GM23338 (cell line): ENCODE results near the gene DAB1. TPM values are rescaled to one million over a fixed set of nuclear protein-coding genes. Genes with fewer than 3 reads are reported as not detected.

Experiments
- ATAC-seq: fragments of 200-7000 bp; cut with Tn5 transposase; 3 replicates; pipeline ENCODE4 v1.9.1; 2020
- DNase-seq: peaks from one replicate; pipeline ENCODE4 v3.0.0-alpha.2; 2015; ENCODE audit warnings: low spot score
- H2AFZ ChIP-seq: fragments of 200-600 bp; sonication (generic); 2 replicates; pipeline ENCODE4 v1.8.0; 2016; ENCODE audit warnings: antibody characterized with exemption, mild to moderate bottlenecking, moderate library complexity
- H3F3A ChIP-seq: fragments of 200-600 bp; sonication (generic); replicated peaks from 2 replicates; pipeline ENCODE4 v1.8.0; 2017; ENCODE audit warnings: antibody characterized with exemption, mixed run types, low read depth
- H3K27ac ChIP-seq: fragments of 200-600 bp; sonication (generic); 2 replicates; pipeline ENCODE4 v1.6.1; 2016; ENCODE audit warnings: low read depth
- H3K27me3 ChIP-seq: fragments of 200-600 bp; sonication (generic); 2 replicates; pipeline ENCODE4 v1.8.0; 2016; ENCODE audit warnings: mild to moderate bottlenecking, mixed run types, moderate library complexity; ENCODE audit not compliant: insufficient read depth
- H3K36me3 ChIP-seq: fragments of 200-600 bp; sonication (generic); 2 replicates; pipeline ENCODE4 v1.8.0; 2016; ENCODE audit warnings: mild to moderate bottlenecking; ENCODE audit not compliant: insufficient read depth
- H3K4me1 ChIP-seq: fragments of 200-600 bp; sonication (generic); 2 replicates; pipeline ENCODE4 v1.8.0; 2016; ENCODE audit warnings: mild to moderate bottlenecking, moderate library complexity; ENCODE audit not compliant: insufficient read depth
- H3K4me2 ChIP-seq: fragments of 200-600 bp; sonication (generic); 2 replicates; pipeline ENCODE4 v1.7.1; 2017; ENCODE audit warnings: mixed run types
- H3K4me3 ChIP-seq: fragments of 200-600 bp; sonication (generic); 2 replicates; pipeline ENCODE4 v1.6.1; 2016; ENCODE audit warnings: mixed run types
- H3K79me2 ChIP-seq: fragments of 200-600 bp; sonication (generic); replicated peaks from 2 replicates; pipeline ENCODE4 v1.8.0; 2017; ENCODE audit warnings: mild to moderate bottlenecking; ENCODE audit not compliant: insufficient read depth
- H3K9me2 ChIP-seq: fragments of 200-600 bp; sonication (generic); 2 replicates; pipeline ENCODE4 v1.8.0; 2017; ENCODE audit not compliant: insufficient read depth
- H4K20me1 ChIP-seq: fragments of 200-600 bp; sonication (generic); replicated peaks from 2 replicates; pipeline ENCODE4 v1.8.0; 2017; ENCODE audit warnings: mild to moderate bottlenecking; ENCODE audit not compliant: insufficient read depth
- H3K27ac Mint-ChIP-seq: 2 replicates; pipeline ENCODE4 v1.8.0; 2020; ENCODE audit warnings: inconsistent platforms, mild to moderate bottlenecking, moderate library complexity, mixed read lengths
- H3K27me3 Mint-ChIP-seq: 3 replicates; pipeline ENCODE4 v1.8.0; 2022; ENCODE audit warnings: low read depth, mild to moderate bottlenecking, moderate library complexity, mixed read lengths, inconsistent platforms; ENCODE audit not compliant: insufficient read depth, poor library complexity
- H3K36me3 Mint-ChIP-seq: 3 replicates; pipeline ENCODE4 v1.8.0; 2021; ENCODE audit warnings: low read depth, mild to moderate bottlenecking, inconsistent platforms, moderate library complexity, mixed read lengths
- H3K4me1 Mint-ChIP-seq: 3 replicates; pipeline ENCODE4 v1.8.0; 2020; ENCODE audit warnings: mild to moderate bottlenecking, inconsistent platforms, mixed read lengths
- H3K4me3 Mint-ChIP-seq: 3 replicates; pipeline ENCODE4 v1.8.0; 2021; ENCODE audit warnings: moderate library complexity, mild to moderate bottlenecking, inconsistent platforms, mixed read lengths
- H3K9me3 Mint-ChIP-seq: 3 replicates; pipeline ENCODE4 v1.8.0; 2020; ENCODE audit warnings: moderate library complexity, mild to moderate bottlenecking, inconsistent platforms, mixed read lengths
- CREB1 ChIP-seq: fragments of 250-450 bp; sonication (Bioruptor Pico); IDR thresholded peaks from 2 replicates; pipeline ENCODE4 v1.5.0; 2020; ENCODE audit warnings: low read depth, mild to moderate bottlenecking, moderate library complexity
- CTCF ChIP-seq, 2 experiments: fragments of 200-600 bp in 1 of 2; sonication (generic) in 1 of 2; conservative IDR thresholded peaks; 2 replicates each; pipeline versions ENCODE4 v1.5.1 to v1.6.1; 2016 to 2017; ENCODE audit warnings: antibody characterized with exemption in 2 of 2, low read depth in 2 of 2, mild to moderate bottlenecking in 2 of 2, moderate library complexity in 1 of 2
- ETS1 ChIP-seq: IDR thresholded peaks from 2 replicates; pipeline ENCODE4 v1.6.1; 2016; ENCODE audit warnings: antibody characterized with exemption
- EZH2 ChIP-seq: fragments of 200-600 bp; sonication (generic); IDR thresholded peaks from one replicate; pipeline ENCODE4 v1.8.0; 2017; ENCODE audit warnings: antibody characterized with exemption, mild to moderate bottlenecking, low read depth; ENCODE audit not compliant: unreplicated experiment
- EZH2phosphoT487 ChIP-seq: fragments of 200-600 bp; sonication (generic); IDR thresholded peaks from one replicate; pipeline ENCODE4 v1.8.1; 2018; ENCODE audit warnings: antibody characterized with exemption; ENCODE audit not compliant: unreplicated experiment
- JUNB ChIP-seq: IDR thresholded peaks from one replicate; pipeline ENCODE4 v1.6.1; 2016; ENCODE audit warnings: antibody characterized with exemption; ENCODE audit not compliant: unreplicated experiment
- NANOG ChIP-seq: IDR thresholded peaks from 2 replicates; pipeline ENCODE4 v1.6.1; 2016; ENCODE audit warnings: antibody characterized with exemption, borderline replicate concordance
- STAT1 ChIP-seq: IDR thresholded peaks from one replicate; pipeline ENCODE4 v1.6.1; 2016; ENCODE audit warnings: antibody characterized with exemption; ENCODE audit not compliant: unreplicated experiment
- ZNF114 ChIP-seq: fragments of 250-450 bp; sonication (Bioruptor Pico); IDR thresholded peaks from 2 replicates; pipeline ENCODE4 v1.5.0; 2020; ENCODE audit warnings: mild to moderate bottlenecking, moderate library complexity
- ZNF462 ChIP-seq: fragments of 250-450 bp; sonication (Bioruptor Pico); IDR thresholded peaks from 2 replicates; pipeline ENCODE4 v1.5.0; 2020; ENCODE audit warnings: mild to moderate bottlenecking, moderate library complexity
- polyA plus RNA-seq: library from polyadenylated mRNA; unstranded; fragments of >200 nt; fragmentation: Nextera tagmentation; extraction: Ambion mirVana; gene quantifications from 2 replicates; pipeline ENCODE4 v1.2.1, GENCODE V29; 2016
- total RNA-seq: library from RNA; depleted of rRNA; stranded (reverse); fragments of >200 nt; shearing (Covaris generic); gene quantifications from 2 replicates; pipeline ENCODE4 v1.2.3, GENCODE V29; 2014

DAB1 gene
- total and polyA plus RNA-seq, 2 experiments from 2014 or later, result 12.8 to 14.5 TPM

- TF ChIP-seq ZNF462 (no peak), CREB1 (no peak), EZH2phosphoT487 (no peak), CTCF (conservative IDR thresholded peaks at IDR 0.05; ENCODE audit: low read depth in 2 of 2) (no peak), STAT1 (no peak), NANOG (no peak), JUNB (no peak), ZNF114 (CRISPR knock-in tag) (no peak)
Observed at GRCh38 chr1:57041901-57042300, 382.0 kb downstream of the DAB1 start (continued).

GRCh38 chr1:57040811-57041210 is 383.0 kb downstream of the DAB1 start:
- H3K4me1 ChIP-seq, result peaks cover 2% of the 10 kb centered on the region; the same call in 1 of the 2 replicates
- no peaks in the 10 kb centered on the region; the same call in 1 of the 2 replicates for H4K20me1 ChIP-seq
- H3K36me3 ChIP-seq, result no peaks in the 10 kb centered on the region
- H3K27ac Mint-ChIP-seq, result no peak overlapping the region
- no peaks in the 10 kb centered on the region for H3K36me3 Mint-ChIP-seq
- H2AFZ ChIP-seq, result no peak overlapping the region
- ATAC-seq, result no peak
- H3K9me3 Mint-ChIP-seq, result no peaks in the 10 kb centered on the region
- no peaks in the 10 kb centered on the region for H3K27me3 ChIP-seq
- H3K27me3 Mint-ChIP-seq, result peaks cover 4% of the 10 kb centered on the region
- no peak overlapping the region for H3K4me3 Mint-ChIP-seq
- no peak overlapping the region for H3K27ac ChIP-seq
- TF ChIP-seq CREB1 (no peak), NANOG (no peak), ETS1 (no peak), EZH2phosphoT487 (no peak), JUNB (no peak), CTCF (conservative IDR thresholded peaks at IDR 0.05; ENCODE audit: low read depth in 2 of 2) (no peak), EZH2 (no peak), STAT1 (no peak)
- H3K4me1 Mint-ChIP-seq, result peaks cover 7% of the 10 kb centered on the region; the same call in 2 of the 3 replicates
- no peak overlapping the region for H3K4me2 ChIP-seq
- DNase-seq, result no peak
- no peaks in the 10 kb centered on the region for H3K79me2 ChIP-seq
- H3F3A ChIP-seq, result no peaks in the 10 kb centered on the region
- no peak overlapping the region for H3K4me3 ChIP-seq
- no peaks in the 10 kb centered on the region for H3K9me2 ChIP-seq
